Myocyte (in vitro differentiated cells): ENCODE measurements around the gene KCNH1. TPM values are rescaled to one million over a fixed set of nuclear protein-coding genes. Genes with fewer than 3 reads are reported as not detected.
"Not testable (repeated sequence)": the region's sequence is repeated elsewhere in the genome, so short reads cannot be mapped to it uniquely, and the experiment has no call there.

ENCODE experiments used
- DNase-seq: peaks from one replicate; pipeline ENCODE4 v3.0.0-alpha.2; 2012; ENCODE audit warnings: low read depth
- total RNA-seq: library from RNA; depleted of rRNA; stranded (reverse); fragments of >200 nt; gene quantifications from 2 replicates; pipeline ENCODE4 v1.2.3, GENCODE V29; 2014

The KCNH1 gene
- total RNA-seq, 1 donor from 2014 or later = 10.3 TPM

DNA sequence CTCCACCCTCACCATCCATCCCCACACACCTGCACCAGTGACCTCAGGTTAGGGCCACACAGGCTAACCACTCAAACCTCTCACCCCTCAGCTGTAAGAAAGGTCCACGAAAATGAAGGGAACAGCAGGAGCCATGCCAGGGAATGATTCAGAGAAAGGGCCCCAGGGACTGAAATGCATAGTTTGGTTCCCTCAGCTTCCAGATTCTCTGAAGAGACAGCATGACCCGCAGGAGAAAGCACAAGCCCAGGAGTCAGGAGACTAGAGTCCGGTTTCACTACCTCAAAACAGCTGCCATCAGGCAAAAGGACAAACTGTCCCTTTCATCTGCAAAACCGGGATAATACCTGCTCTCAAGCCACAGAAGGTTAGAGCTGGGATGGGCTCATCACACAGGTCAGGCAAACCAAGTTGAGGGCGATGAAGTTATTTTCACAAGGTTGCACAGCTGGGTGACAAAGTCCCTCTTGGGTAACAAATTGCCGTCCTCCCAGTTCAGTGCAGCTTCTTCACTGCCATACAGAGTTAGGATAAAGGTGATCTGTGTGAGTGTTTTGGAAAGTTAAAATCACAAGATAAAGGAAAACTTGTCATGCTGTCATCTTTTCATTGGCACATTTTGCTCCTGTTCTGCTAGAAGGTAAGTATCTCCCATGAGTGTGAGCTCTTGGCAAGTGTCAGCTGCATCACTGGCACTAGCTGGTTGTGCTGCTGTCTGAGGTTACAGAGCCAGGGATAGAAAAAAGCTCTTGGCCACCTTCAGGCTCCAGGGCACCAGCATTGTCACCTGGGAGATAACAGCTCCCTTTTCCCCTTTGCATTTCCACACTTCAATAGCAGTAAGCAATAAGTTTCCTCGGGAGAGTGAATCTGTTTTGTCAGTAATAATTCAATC, 120.4 kb downstream of the KCNH1 start:
- peak; percentile 67 for DNase-seq

DNA sequence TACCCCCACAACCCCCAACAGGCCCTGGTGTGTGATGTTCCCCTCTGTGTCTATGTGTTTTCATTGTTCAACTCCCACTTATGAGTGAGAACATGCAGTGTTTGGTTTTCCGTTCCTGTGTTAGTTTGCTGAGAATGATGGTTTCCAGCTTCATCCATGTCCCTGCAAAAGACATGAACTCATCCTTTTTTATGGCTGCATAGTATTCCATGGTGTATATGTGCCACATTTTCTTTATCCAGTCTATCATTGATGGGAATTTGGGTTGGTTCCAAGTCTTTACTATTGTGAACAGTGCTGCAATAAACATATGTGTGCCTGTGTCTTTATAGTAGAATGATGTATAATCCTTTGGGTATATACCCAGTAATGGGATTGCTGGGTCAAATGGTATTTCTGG, 122.8 kb downstream of the KCNH1 start:
- DNase-seq = not testable (repeated sequence)

DNA sequence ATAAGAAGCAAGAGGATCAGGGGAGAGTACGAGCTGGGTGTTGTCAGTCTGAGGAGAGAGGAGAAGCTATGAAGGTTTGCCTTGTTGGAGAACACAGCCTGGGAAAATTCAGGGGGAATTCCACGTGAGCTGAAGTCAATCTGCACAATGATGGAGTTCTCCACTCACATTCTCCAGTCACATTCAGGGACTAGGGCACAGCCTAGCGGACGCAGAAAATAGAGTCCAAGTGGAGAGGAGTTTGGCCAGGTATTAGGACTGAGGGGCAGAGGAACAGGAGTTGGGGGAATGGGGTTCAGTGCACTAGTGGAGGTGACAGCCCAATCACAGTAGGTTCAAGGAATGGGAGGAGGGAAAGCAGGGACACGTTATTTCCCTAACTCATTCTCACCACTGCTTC, 124.0 kb downstream of the KCNH1 start:
- DNase-seq = no peak

DNA sequence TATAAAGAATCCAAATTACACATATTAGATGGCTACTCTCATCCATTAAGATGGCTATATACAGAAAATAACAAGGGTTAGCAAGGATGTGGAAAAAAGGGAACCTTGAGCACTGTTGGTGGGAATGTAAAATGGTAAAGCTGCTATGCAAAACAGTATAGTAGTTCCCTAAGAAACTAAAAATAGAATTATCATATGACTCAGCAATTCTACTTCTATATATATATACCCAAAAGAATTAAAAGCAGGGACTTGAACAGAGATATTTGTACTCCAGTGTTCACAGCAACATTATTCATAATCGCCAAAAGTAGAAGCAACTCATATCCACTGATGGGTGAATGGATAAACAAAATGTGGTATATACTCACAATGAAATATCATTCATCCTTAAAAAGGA, 126.1 kb downstream of the KCNH1 start:
- no peak for DNase-seq

DNA sequence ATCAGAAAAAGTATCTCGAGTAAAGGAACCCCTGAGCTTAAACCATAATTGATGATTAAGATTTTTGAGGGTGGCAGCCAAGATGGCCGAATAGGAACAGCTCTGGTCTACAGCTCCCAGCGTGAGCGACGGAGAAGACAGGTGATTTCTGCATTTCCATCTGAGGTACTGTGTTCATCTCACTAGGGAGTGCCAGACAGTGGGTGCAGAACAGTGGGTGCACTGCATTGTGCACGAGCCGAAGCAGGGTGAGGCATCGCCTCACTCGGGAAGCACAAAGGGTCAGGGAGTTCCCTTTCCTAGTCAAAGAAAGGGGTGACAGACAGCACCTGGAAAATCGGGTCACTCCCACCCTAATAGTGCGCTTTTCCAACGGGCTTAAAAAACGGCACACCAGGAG, 138.0 kb downstream of the KCNH1 start:
- DNase-seq = not testable (repeated sequence)

DNA sequence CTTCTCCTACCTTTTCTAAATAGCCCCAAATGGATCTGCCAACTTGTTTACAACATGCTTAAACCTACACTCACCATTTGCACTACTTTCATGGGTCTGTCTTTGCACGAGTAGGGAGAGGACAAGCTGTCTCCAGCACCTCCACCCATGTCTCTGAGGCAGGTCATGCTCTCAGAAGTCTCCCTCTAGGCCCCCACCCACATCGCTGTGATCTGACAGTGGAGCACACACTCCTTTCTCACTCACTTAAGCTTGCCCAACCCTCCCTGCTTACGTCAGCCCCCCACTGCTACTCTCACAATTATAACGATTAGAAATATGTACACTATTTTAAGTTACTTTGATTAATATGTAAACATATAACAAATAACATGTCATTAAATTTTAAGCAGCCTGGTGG, 141.1 kb downstream of the KCNH1 start:
- DNase-seq = no peak

DNA sequence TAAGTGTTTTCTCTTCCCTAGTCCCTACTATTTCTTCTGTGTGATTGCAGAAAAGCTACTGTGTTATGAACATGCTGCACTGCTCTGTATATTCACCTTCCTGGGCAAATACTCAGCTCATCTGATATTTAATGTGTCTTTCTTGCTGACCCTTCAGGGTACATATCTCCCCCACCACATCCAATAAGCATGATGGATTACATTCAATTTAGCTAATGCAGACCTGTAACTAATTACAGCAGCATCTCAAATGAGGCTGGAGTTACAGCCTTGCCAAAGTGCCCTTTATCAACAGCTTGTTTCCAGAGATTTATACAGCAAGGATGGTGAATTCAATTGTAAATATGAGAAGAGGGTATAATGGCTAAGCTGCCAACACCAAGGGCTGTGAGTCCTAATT, 144.0 kb downstream of the KCNH1 start:
- no peak for DNase-seq

DNA sequence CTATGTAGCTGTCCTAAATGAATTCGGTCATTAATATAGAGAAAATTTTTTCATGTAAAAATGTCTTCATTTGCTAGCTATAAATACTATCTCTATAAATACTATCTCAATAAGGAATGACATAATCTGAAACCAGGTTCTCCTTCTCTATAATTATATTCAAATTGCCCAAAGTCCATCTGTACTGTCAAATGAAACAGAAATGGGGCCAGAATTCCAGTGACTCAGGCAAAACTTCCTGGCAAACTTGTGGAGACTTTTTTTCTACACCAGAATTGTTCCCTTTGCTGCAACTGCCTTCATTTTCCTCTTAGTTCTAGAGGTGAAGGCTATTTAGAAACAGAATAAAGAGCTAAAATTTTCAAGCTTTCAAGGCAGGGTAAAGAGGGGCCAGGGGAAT, 152.5 kb downstream of the KCNH1 start:
- peak; percentile 28 for DNase-seq

DNA sequence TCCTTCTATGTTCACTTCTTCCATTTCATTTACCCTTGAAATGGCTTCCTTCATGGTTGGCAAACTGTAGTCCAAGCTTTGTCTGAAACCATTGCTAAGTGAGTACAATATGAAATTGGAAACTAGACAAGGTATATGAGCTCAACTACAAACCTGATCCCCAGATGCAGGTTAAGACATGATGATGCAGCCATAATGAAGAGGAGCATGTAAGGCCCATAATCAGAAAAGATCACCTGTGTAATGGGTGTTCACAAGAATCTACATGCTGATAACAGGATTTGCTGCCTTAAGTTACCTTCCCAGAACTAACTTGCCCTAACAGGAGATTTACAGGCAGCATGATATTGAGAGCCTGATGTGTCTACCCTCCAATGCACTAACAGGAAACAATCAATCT, 153.9 kb downstream of the KCNH1 start:
- no peak for DNase-seq

DNA sequence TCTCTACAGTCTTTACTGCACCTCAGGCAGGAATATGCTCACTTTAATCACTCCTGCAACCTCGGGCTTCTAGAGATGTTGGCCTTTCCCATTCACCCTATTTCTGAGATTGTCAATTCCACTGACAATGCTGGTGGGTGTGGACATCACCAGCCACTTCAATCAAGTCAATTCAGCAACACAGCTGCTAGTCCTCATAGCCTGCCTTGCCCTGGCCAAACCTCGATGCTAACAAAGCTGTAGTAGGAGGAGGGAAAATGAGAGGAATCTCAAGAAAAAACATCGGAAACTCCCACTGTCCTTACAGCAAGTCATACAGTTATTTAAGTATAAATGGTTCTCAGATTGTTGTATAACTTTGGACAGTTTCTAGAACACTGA, 155.0 kb downstream of the KCNH1 start:
- no peak for DNase-seq

DNA sequence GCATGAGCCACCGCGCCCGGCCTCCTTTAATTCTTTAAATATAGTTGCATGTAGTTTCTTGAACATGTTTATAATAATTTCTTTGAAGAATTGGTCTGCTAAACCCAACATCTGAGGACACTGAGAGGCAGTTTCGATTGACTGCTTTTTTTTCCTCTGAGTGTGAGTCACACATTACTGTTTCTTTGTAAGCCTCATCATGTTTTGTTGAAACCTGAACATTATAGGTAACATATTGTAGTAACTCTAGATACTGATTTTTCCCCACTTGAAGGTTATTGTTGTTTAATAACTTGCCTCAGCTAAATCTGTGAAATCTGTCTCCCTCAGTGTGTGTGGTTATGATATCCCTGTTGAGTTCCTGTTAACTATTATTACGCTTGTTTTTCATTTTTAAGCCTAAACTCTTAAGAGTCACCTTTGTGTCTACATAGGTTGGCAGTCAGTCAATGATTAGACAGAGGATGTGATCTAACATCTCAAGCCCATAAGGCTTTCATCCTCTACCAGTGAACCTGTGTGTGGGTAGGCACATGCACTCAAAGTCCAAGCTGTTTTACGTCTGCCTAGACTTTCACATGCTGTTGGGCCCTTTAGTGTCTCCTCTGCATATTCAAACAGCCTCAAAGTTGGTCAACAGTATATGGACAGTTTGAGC, 155.5 kb downstream of the KCNH1 start:
- DNase-seq = no peak

DNA sequence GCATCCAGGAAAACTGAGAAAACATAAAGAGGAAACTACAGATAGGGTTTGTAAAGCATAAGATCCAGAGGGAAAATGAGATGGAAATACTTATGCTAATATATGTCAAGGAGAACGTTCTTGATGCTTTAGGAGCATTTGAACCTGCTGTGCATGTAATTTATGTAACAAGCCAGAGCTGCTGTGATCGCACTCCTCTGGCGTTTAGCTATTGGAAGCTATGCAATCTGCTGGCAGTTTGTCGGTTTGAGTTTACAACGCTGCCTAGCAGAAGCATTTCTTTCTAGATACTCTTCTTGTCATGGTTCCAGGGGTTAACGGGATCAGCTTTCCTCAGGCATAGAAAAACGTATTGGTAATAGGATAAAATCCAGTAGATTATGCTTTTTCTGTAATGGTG, 182.7 kb downstream of the KCNH1 start:
- no peak for DNase-seq

DNA sequence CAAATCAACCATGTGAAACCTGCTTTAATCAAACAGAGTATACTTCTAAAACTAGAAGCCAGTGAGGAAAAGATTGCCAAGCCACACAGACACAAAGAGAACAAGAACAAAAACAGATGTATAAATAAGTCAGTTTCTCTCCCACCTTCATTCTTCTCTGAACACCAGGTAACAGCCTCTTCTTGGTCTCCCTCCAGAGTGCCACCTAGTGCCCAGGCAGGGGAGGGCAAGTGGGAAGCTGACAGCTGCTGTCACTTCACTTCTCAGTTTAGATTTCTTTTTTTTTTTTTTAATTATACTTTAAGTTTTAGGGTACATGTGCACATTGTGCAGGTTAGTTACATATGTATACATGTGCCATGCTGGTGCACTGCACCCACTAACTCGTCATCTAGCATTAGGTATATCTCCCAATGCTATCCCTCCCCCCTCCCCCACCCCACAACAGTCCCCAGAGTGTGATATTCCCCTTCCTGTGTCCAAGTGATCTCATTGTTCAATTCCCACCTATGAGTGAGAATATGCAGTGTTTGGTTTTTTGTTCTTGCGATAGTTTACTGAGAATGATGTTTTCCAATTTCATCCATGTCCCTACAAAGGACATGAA, 183.9 kb downstream of the KCNH1 start:
- DNase-seq = not testable (repeated sequence)

DNA sequence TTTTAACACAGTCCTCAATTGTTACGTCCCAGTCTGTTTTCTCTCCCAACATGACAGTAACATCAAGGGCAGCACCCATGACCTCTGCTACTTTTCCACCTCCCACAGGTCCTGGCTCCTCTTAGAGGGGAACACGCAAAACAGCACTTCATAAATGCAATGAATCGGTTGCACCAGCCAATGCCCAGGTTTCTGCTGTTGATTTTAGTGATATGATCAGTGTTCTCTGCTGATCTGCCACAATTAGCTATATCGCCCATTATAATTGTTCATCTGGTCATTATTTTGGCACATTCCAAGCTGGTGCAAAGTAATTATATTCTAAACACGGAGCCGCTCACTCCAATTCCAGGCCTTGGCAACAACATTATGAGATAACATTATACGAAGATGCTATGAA, 184.5 kb downstream of the KCNH1 start:
- no peak for DNase-seq

DNA sequence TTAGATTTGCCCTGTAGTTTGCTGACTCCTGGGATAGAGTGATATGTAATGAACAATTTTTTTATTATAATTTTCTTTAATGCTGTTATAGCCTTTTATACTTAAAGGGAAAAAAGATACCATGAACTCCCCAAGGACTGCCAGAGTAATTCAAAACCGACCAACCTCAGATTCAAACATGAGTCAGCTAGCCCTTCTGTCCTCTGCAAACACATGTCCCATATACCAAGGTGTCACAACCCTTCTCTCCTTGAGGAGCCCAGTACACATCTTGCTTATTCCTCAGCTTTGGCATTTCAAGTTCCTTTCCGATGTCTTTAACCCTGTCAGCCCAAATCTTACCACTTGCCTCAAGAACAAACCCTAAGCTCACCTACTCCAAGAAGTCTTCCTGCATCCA, 184.9 kb downstream of the KCNH1 start:
- DNase-seq = peak; percentile 47

DNA sequence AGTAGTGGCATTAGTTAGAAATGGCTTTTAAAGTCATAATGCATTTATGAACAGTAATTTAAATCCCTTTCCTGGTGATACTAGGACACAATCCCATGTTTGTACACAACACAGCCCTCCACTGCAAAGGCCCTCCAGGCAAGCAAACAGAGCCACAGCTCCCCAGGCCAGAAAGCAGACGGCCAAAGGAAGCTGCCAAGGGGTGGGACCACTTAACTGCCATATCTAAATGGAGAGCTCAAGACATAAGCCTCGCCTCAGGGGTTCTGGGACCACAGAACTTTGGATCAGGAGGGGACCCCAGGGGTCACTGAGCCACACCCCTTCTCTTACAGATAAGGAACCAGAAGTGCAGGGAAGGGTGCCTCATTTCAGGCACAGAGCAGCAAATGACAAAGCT, 189.7 kb downstream of the KCNH1 start:
- no peak for DNase-seq

DNA sequence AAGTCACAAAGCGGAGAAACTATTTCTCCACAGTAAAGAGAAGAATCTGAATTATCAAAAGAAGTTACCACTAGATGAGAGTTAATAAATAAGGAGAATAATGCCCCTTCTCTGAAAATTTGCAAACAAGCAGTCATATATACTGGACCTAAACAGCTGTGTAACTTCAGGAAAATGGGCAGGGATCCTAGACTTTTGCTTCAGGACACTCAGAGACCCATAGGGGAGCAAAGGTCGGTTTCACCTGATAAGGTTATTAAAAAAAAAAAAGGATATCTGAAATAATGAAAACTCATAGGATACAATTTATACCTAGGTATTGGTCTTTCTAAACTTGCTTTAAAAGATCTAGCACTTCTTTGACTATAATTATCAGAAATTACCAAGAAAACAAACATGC, 191.4 kb downstream of the KCNH1 start:
- DNase-seq = no peak

DNA sequence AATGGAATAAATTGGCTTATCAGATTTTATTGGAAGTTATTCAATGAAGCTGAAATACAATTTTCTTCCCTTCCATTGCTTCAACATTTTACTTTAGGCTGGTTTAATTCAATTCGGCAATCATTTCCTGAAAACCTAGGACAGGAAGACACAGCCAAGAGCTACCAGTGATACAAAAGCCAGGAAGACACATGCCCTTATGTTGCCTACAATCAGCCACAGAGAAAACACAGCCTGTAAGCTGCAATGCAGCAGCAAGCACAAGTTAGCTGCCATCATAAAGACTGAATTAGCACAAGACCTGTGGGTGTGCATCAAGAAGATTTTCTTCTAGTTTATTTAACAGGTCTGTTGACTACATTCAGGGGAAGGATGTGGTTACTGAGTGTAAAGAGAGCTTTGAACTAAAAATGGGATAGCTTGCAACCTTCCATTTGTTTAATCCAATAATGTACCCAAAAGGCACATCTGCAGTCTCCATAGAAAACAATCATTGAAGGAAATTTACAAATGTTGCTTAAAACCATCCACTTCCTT, 193.8 kb downstream of the KCNH1 start:
- DNase-seq = no peak

DNA sequence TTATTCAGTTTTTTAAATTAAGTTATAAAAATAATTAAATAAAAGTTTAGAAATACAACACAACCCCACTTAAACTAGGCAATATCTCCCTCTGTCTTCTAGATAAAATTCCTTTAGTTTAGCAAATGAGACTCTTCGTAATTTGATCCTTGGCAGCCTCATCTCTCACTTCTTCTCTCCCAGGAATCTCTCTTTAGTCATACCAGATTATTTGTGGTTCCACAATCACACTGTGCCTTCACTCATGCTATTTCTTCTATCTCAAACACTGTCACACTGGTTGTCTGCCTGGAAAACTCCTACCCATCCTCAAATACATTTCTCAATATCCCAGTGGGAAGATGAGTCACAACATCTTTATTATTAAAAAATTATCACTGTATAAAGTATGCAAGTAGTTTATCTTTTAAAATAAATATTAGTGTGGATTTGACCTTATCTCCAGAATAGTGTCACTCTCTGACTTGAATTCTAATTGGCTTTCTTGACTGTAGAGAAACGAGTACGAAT, 195.5 kb downstream of the KCNH1 start:
- peak; percentile 69 for DNase-seq

DNA sequence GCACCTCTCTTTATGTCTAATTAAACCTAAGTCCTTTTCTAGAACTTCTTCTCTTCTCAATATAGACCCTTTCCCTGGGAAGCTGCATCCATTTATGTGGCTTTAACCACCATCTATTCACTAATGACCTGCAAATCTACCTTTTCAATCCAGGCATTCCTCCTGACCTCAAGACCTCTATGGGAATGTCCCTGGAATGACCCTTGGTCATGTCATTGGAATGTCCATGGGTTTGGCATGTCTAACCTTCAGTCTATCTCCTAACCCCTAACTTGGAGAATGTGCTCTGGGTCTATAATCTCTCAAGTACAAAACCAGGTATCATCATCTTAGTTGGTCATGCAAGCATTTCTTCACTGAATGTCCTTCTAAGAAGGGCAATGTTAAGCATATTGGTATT, 196.1 kb downstream of the KCNH1 start:
- DNase-seq = peak; percentile 48

DNA sequence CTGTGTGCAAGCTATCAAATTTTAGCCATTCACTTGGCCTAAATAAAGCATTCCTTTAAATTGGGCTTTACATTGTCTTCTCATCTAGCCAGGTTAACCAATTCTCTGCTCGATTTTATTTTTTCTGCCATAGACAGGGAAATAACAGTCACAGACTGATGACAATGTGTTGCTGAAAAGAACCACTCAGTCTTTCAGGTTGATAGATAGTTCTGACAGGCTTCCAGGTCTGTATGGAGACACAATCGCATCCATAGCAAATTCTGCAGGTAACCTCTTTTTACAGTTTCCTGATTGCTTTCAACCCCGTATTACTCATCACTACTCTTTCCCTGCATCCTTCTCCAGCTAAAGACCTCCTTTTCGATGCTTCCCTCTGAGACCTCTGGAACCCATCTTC, 198.0 kb downstream of the KCNH1 start:
- DNase-seq = no peak

DNA sequence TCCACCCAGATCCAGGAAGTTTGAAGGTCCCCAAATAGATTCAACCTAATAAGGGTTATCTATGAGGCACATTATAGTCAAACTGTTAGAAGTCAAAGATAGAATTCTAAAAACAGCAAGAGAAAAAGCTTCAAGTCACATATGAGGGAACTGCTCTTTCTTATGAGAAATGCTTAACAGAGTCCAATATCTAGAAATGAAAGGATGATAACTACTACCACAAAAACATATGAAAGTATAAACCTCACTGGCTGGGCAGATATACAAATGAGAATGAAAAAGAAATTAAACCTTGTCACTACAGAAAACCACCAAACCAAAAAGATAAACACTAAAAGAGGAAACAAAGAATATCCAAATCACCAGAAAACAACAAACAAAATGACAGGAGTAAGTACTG, 201.8 kb downstream of the KCNH1 start:
- DNase-seq = no peak
